Neural crest cell (in vitro differentiated cells): ENCODE data around the gene SCEL. TPM values are rescaled to one million over a fixed set of nuclear protein-coding genes. Genes with fewer than 3 reads are reported as not detected.

Source experiments
- DNase-seq: peaks from one replicate; pipeline ENCODE4 v3.0.0; 2021; ENCODE audit warnings: low read depth, mixed read lengths, low spot score
- H3K27ac Mint-ChIP-seq: one replicate; pipeline ENCODE4 v1.8.0; 2021; ENCODE audit warnings: mild to moderate bottlenecking, mixed read lengths; ENCODE audit not compliant: unreplicated experiment
- H3K27me3 Mint-ChIP-seq: 2 replicates; pipeline ENCODE4 v1.8.0; 2021; ENCODE audit warnings: low read depth, mild to moderate bottlenecking, mixed read lengths
- H3K36me3 Mint-ChIP-seq: 2 replicates; pipeline ENCODE4 v1.8.0; 2021; ENCODE audit warnings: low read depth, mild to moderate bottlenecking, mixed read lengths
- H3K4me1 Mint-ChIP-seq: 2 replicates; pipeline ENCODE4 v1.8.0; 2021; ENCODE audit warnings: mixed read lengths
- H3K4me3 Mint-ChIP-seq: one replicate; pipeline ENCODE4 v1.8.0; 2021; ENCODE audit warnings: mild to moderate bottlenecking, mixed read lengths
- H3K9me3 Mint-ChIP-seq: 2 replicates; pipeline ENCODE4 v1.8.0; 2021; ENCODE audit warnings: mixed read lengths
- CTCF ChIP-seq: fragments of 200-600 bp; sonication (generic); conservative IDR thresholded peaks from 2 replicates; pipeline ENCODE4 v1.5.0; 2021; ENCODE audit warnings: antibody characterized with exemption, mild to moderate bottlenecking
- long read RNA-seq: library from polyadenylated mRNA; unstranded; transcript quantifications from one replicate; pipeline ENCODE4 v2.0.0, GENCODE V29; 2020
- total RNA-seq: library from RNA; stranded (reverse); gene quantifications from 2 replicates; pipeline ENCODE4 v1.2.1, GENCODE V29; 2021

SCEL gene
- not detected in 2 replicates for total RNA-seq
- long read RNA-seq = 0 reads

GRCh38 chr13:77535448-77535847 lies at the start of gene SCEL:
TSS of gene SCEL (plus strand) at chr13:77535706. CDS start at chr13:77555876, 20,170 bp downstream.
- Mint-ChIP-seq H3K36me3 (no peaks in the 10 kb centered on the region), H3K9me3 (no peaks in the 10 kb centered on the region), H3K4me1 (no peaks in the 10 kb centered on the region), H3K27me3 (no peaks in the 10 kb centered on the region), H3K4me3 (no peak within 1 kb of the TSS), H3K27ac (no peak within 1 kb of the TSS)
- no peak for DNase-seq
- no peak for TF ChIP-seq CTCF

GRCh38 chr13:77489566-77490337 lies 45.8 kb upstream of the SCEL start:
- Mint-ChIP-seq H3K36me3 (no peaks in the 10 kb centered on the region), H3K4me3 (no peak overlapping the region), H3K9me3 (peaks cover 14% of the 10 kb centered on the region), H3K27me3 (no peaks in the 10 kb centered on the region), H3K4me1 (peaks cover 5% of the 10 kb centered on the region), H3K27ac (no peak overlapping the region)
- no peak for TF ChIP-seq CTCF
- no peak for DNase-seq

- no peak overlapping the region for H3K27ac Mint-ChIP-seq
Measured at GRCh38 chr13:77492982-77493381, 42.5 kb upstream of the SCEL start.

GRCh38 chr13:77494226-77494625 lies 41.3 kb upstream of the SCEL start:
- Mint-ChIP-seq H3K4me3 (no peak overlapping the region), H3K9me3 (peaks cover 5% of the 10 kb centered on the region), H3K4me1 (peaks cover 5% of the 10 kb centered on the region), H3K27ac (no peak overlapping the region), H3K27me3 (no peaks in the 10 kb centered on the region), H3K36me3 (no peaks in the 10 kb centered on the region)
- DNase-seq = no peak
- TF ChIP-seq CTCF = no peak

More at GRCh38 chr13:77492982-77493381, 42.5 kb upstream of the SCEL start:
- TF ChIP-seq CTCF = peak; percentile 71
- peaks cover 5% of the 10 kb centered on the region for H3K4me1 Mint-ChIP-seq
- no peak for DNase-seq
- no peak overlapping the region for H3K4me3 Mint-ChIP-seq
- peaks cover 5% of the 10 kb centered on the region for H3K9me3 Mint-ChIP-seq
- no peaks in the 10 kb centered on the region for H3K36me3 Mint-ChIP-seq
- H3K27me3 Mint-ChIP-seq = no peaks in the 10 kb centered on the region

GRCh38 chr13:77497350-77497749 lies 38.2 kb upstream of the SCEL start:
- DNase-seq = no peak
- Mint-ChIP-seq H3K36me3 (no peaks in the 10 kb centered on the region), H3K27me3 (no peaks in the 10 kb centered on the region), H3K9me3 (peaks cover 2% of the 10 kb centered on the region), H3K27ac (no peak overlapping the region), H3K4me3 (no peak overlapping the region), H3K4me1 (peaks cover 5% of the 10 kb centered on the region)
- no peak for TF ChIP-seq CTCF
